GM10248 (cell line): ENCODE results near the gene PMM2.
"Not testable (repeated sequence)": the region's sequence is repeated elsewhere in the genome, so short reads cannot be mapped to it uniquely, and the experiment has no call there.

Experiments
- CTCF ChIA-PET: fragments of 300-600 bp; sonication (Branson Sonifier 250); formaldehyde crosslinking; extraction: SDS; loops from one replicate; lab custom pipeline; 2021; ENCODE audit warnings: antibody characterized with exemption; lab: Yijun Ruan, JAX
- POLR2A ChIA-PET: fragments of 350-650 bp; sonication (Branson Sonifier 250); formaldehyde crosslinking; extraction: SDS; loops from one replicate; lab custom pipeline; 2020; ENCODE audit warnings: antibody characterized with exemption; lab: Yijun Ruan, JAX
- DNase-seq: peaks from one replicate; pipeline ENCODE4 v3.0.0; 2012; ENCODE audit errors: extremely low spot score
- TF ChIP-seq, protein P1 (sequence below): IDR thresholded peaks from 2 replicates; pipeline ENCODE4 v1.5.1; 2012; ENCODE audit warnings: mild to moderate bottlenecking, low read depth; ENCODE audit errors: extremely low read depth, missing control alignments, control extremely low read depth

Gene PMM2

DNA sequence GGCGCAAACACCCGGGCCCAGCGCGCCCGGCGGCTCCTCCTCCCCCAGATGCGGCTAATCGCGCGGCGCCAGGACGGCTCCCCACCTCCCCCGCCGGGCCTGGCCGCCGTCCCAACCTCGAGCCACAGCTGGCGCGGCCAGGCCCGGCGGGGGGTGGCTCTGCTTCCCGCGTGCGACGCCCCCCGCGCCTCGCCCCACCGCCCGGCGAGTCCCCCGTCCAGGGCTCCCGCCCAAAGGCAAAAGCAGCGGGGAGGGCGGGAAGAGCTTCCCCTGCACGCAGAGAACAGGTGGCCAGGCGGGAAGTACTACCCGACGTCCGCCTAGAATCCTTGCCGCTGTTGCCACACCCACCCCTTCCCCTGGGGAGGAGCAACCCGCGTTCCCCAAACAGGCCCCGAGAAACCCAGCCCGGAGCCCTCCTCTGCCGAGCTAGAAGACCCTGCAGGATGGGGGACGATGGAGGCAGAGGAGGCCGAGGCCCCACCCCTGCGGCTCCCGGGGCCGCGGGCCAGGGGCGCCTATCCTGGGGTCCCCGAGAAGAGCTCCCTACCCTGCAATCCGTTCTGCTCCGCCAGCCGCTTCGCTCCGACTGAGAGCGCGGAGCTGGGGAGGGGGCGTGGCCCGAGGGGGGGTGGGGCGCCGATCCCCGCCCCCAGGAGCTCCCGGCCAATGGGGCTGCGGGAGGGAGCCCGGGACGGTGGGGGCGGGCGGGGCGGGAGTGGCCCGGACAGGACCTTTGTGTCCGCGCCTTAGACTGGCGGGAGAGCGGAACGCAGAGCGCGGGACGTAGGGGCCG is 71.0 kb downstream of the PMM2 start, which contains the start of gene CARHSP1:
TSS of gene CARHSP1 (minus strand) at position 591 of the 796 bp plus-strand sequence. CDS start 9,678 bp downstream, outside the sequence.
- TF ChIP-seq, protein P1, sequence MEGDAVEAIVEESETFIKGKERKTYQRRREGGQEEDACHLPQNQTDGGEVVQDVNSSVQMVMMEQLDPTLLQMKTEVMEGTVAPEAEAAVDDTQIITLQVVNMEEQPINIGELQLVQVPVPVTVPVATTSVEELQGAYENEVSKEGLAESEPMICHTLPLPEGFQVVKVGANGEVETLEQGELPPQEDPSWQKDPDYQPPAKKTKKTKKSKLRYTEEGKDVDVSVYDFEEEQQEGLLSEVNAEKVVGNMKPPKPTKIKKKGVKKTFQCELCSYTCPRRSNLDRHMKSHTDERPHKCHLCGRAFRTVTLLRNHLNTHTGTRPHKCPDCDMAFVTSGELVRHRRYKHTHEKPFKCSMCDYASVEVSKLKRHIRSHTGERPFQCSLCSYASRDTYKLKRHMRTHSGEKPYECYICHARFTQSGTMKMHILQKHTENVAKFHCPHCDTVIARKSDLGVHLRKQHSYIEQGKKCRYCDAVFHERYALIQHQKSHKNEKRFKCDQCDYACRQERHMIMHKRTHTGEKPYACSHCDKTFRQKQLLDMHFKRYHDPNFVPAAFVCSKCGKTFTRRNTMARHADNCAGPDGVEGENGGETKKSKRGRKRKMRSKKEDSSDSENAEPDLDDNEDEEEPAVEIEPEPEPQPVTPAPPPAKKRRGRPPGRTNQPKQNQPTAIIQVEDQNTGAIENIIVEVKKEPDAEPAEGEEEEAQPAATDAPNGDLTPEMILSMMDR: no peak
- DNase-seq: peak; percentile 98
- ChIA-PET POLR2A (interaction anchor here (0.6 to 1.3 kb wide), 9 partner anchors 10 to 224 kb away, joined by 3 to 14 read pairs (median 5); partner anchors contain the start of genes HAPSTR1, PMM2 and TMEM186), CTCF (interaction anchor here (0.6 to 10.1 kb wide), 7 partner anchors 13 to 211 kb away, joined by 3 to 165 read pairs (median 3); partner anchors contain the start of gene LITAFD)

DNA sequence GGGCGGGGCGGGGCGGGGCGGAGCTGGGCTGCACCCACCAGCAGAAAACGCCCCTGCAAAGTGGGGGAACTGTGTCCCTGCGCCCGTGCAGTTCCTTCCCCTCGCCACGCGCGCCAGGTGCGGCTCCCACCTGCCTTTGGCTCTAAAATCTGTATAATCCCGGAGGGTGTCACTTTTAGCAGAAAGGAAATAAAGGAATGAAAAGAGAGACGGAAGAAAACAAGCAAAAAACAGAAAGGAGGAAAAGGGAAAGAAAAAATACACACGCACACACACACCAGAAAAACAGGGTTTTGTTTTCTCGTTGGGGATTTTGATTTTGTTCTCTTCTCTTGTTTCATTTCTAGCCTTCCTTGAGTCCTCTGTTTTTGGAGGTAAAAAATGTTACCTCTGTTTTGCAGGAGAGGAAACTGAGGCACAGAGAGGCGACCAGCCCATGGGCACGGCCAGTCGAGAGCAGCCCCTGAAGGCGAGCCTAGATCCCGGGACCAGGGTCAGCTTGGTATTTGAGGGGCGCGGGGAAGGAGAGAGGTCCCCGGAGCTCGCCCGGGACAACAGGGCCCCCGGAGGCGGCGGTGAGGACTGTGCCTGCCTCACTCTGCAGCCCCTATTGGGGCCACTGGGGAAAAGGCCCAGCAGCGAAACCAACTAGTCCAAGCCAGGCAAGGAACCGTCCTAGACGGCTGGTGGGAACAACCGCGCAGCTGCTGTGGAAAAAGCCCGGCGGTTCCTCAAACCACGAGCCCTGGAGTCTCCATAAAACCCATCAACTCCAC is 71.8 kb downstream of the PMM2 start:
- TF ChIP-seq, protein P1: no peak
- ChIA-PET POLR2A (interaction anchor here (0.8 to 1.3 kb wide), 7 partner anchors 11 to 224 kb away, joined by 3 to 14 read pairs (median 5); partner anchors contain the start of genes HAPSTR1, PMM2 and TMEM186), CTCF (interaction anchor here (0.6 to 10.1 kb wide), 7 partner anchors 14 to 140 kb away, joined by 3 to 165 read pairs (median 3); partner anchors contain the start of gene LITAFD)
- DNase-seq: no peak

DNA sequence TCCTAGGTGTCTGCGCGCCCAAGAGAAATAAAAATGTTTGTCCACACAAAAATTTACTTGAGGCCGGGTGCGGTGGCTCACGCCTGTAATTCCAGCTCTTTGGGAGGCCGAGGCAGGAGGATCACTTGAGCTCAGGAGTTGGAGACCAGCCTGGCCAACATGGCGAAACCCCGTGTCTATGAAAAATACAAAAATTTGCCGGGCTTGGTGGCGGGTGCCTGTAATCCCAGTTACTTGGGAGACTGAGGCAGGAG is 72.3 kb downstream of the PMM2 start:
- DNase-seq, POLR2A ChIA-PET: not testable (repeated sequence)
- CTCF ChIA-PET: interaction anchor here (0.9 to 10.1 kb wide), 2 partner anchors 15 to 66 kb away, joined by 3 to 165 read pairs; partner anchors contain the start of gene LITAFD

DNA sequence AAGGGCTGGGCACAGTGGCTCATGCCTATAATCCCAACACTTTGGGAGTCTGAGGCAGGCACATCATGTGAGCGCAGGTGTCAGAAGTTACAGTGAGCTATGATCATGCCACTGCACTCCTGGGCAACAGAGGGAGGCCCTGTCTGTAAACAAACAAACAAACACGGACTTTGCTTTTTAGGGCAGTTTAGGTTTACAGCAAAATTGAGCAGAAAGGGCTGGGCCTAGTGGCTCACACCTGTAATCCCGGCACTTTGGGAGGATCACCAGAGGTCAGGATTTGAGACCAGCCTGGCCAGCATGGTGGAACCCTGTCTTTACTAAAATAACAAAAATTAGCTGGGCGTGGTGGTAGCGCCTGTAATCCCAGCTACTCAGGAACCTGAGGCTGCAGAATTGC is 74.4 kb downstream of the PMM2 start:
- ChIA-PET CTCF (interaction anchor here (1.8 to 10.1 kb wide), 2 partner anchors 13 to 22 kb away, joined by 4 to 165 read pairs; partner anchors contain the start of gene LITAFD), POLR2A (no interaction called here)
- no peak for DNase-seq
- TF ChIP-seq, protein P1: no peak

DNA sequence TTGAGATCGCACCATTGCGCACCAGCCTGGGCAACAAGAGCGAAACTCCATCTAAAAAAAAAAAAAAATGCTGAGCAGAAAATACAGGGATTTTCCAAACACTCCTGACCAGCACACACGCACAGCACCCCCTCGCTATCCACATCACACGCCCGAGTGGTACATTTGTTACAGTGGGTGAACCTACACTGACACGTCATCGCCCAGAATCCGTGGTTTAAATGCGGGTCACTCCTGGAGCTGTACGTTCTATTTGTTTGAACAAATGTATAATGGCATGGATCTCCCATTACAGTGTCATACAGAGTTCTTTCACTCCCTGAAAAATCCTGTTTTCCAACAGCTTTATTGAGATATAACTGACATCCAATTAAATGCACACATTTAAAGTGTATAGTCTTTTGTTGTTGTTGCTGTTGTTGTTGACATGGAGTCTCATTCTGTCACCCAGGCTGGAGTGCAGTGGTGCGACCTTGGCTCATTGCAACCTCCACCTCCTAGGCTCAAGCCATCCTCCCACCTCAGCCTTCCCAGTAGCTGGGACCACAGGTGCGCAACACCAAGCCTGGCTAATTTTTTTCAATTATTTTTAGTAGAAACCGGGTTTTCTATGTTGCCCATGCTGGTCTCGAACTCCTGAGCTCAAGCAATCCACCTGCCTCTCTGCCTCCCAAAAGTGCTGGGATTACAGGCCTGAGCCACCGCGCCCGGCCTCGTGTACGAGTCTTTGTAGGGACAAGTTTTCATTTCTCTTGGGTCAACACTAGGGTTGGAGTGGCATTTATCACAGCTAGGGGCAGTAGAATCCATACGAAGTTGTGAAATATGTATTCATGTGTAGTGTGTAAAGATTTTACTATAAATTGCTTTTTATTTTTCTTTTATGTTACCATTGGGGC is 75.6 kb downstream of the PMM2 start:
- DNase-seq: no peak
- ChIA-PET CTCF (interaction anchor here (0.9 to 10.1 kb wide), 6 partner anchors 9 to 306 kb away, joined by 3 to 165 read pairs (median 5); partner anchors contain the start of gene LITAFD), POLR2A (interaction anchor here (0.6 kb wide), 1 partner anchor 247 kb away, joined by 3 read pairs; no protein-coding TSS in a partner anchor)
- TF ChIP-seq, protein P1: no peak

DNA sequence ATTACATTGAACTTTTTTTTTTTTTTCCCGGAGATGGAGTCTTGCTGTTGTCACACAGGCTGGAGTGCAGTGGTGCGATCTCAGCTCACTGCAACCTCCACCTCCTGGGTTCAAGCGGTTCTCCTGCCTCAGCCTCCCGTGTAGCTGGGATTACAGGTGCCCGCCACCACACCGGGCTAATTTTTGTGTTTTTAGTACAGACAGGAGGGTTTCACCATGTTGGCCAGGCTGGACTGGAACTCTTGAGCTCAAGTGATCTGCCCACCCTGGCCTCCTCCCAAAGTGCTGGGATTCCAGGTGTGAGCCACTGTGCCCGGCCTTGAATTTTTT is 76.2 kb downstream of the PMM2 start:
- DNase-seq, POLR2A ChIA-PET: not testable (repeated sequence)
- CTCF ChIA-PET: interaction anchor here (0.9 to 10.1 kb wide), 6 partner anchors 10 to 307 kb away, joined by 3 to 165 read pairs (median 5); partner anchors contain the start of gene LITAFD
